IMR-90 (cell line): ENCODE data around the gene FRMD3. TPM values are rescaled to one million over a fixed set of nuclear protein-coding genes. Genes with fewer than 3 reads are reported as not detected.

Experiments
- ATAC-seq: fragments of 200-7000 bp; cut with Tn5 transposase; 2 replicates; pipeline ENCODE4 v1.9.1; 2020; ENCODE audit warnings: low read depth, mild to moderate bottlenecking, moderate library complexity
- BruUV-seq: library from RNA; stranded (reverse); fragments of 400-500 nt; replicated peaks from 2 replicates; lab custom pipeline; 2021; lab: Mats Ljungman, UMichigan
- CTCF ChIA-PET: fragments of 300-600 bp; formaldehyde crosslinking; extraction: SDS; loops from one replicate; lab custom pipeline; 2021; ENCODE audit warnings: antibody characterized with exemption; lab: Yijun Ruan, JAX
- POLR2A ChIA-PET: fragments of 300-600 bp; sonication (Branson Sonifier 250); formaldehyde crosslinking; loops from one replicate; lab custom pipeline; 2022; ENCODE audit warnings: antibody characterized with exemption; ENCODE audit not compliant: unreplicated experiment; lab: Charles Lee
- DNase-seq: peaks from one replicate; pipeline ENCODE4 v3.0.0; 2013
- H2AFZ ChIP-seq: replicated peaks from 2 replicates; pipeline ENCODE3; 2013; ENCODE audit warnings: low read length, mild to moderate bottlenecking; ENCODE audit not compliant: poor library complexity
- H2AK5ac ChIP-seq: 2 replicates; pipeline ENCODE4 v1.6.1; 2013; ENCODE audit warnings: low read depth, low read length, inconsistent platforms
- H2AK9ac ChIP-seq: replicated peaks from 2 replicates; pipeline ENCODE3; 2013; ENCODE audit warnings: mild to moderate bottlenecking, low read depth, low read length, moderate library complexity; ENCODE audit not compliant: poor library complexity
- H2BK120ac ChIP-seq: 2 replicates; pipeline ENCODE4 v1.6.1; 2013; ENCODE audit warnings: low read depth, low read length, inconsistent platforms
- H2BK15ac ChIP-seq: 3 replicates; pipeline ENCODE4 v1.6.1; 2013; ENCODE audit warnings: low read depth, low read length, inconsistent platforms
- H2BK20ac ChIP-seq: 2 replicates; pipeline ENCODE4 v1.6.1; 2013; ENCODE audit warnings: low read depth, mild to moderate bottlenecking, inconsistent platforms, low read length, moderate library complexity
- H2BK5ac ChIP-seq: 2 replicates; pipeline ENCODE4 v1.6.1; 2013; ENCODE audit warnings: mild to moderate bottlenecking, low read depth, low read length, inconsistent platforms; ENCODE audit not compliant: poor library complexity, severe bottlenecking
- H3K14ac ChIP-seq: replicated peaks from 2 replicates; pipeline ENCODE4 v1.6.1; 2013; ENCODE audit warnings: low read depth, low read length, inconsistent platforms
- H3K18ac ChIP-seq: 2 replicates; pipeline ENCODE4 v1.6.1; 2013; ENCODE audit warnings: low read depth, low read length, control low read depth
- H3K23ac ChIP-seq: 2 replicates; pipeline ENCODE4 v1.6.1; 2013; ENCODE audit warnings: low read depth, low read length, inconsistent platforms
- H3K27ac ChIP-seq: 2 replicates; pipeline ENCODE4 v1.5.1; 2013; ENCODE audit warnings: mild to moderate bottlenecking, control low read depth, low read length; ENCODE audit not compliant: insufficient read depth
- H3K27me3 ChIP-seq: 2 replicates; pipeline ENCODE4 v1.6.1; 2013; ENCODE audit warnings: low read length; ENCODE audit not compliant: control insufficient read depth, insufficient read depth
- H3K36me3 ChIP-seq: 2 replicates; pipeline ENCODE4 v1.6.1; 2013; ENCODE audit warnings: low read length, mixed read lengths; ENCODE audit not compliant: control insufficient read depth, insufficient read depth
- H3K4ac ChIP-seq: 2 replicates; pipeline ENCODE4 v1.6.1; 2013; ENCODE audit warnings: low read depth, low read length, inconsistent platforms
- H3K4me1 ChIP-seq: 2 replicates; pipeline ENCODE4 v1.6.1; 2013; ENCODE audit warnings: low read length, mixed read lengths; ENCODE audit not compliant: control insufficient read depth, insufficient read depth
- H3K4me2 ChIP-seq: 2 replicates; pipeline ENCODE4 v1.6.1; 2013; ENCODE audit warnings: low read depth, mild to moderate bottlenecking, control low read depth, low read length, moderate library complexity
- H3K4me3 ChIP-seq: 2 replicates; pipeline ENCODE4 v1.5.1; 2013; ENCODE audit warnings: low read depth, mild to moderate bottlenecking, control low read depth, low read length, moderate library complexity; ENCODE audit not compliant: insufficient read depth
- H3K56ac ChIP-seq: 2 replicates; pipeline ENCODE4 v1.6.1; 2013; ENCODE audit warnings: low read length, inconsistent platforms; ENCODE audit not compliant: insufficient read depth; ENCODE audit errors: extremely low read depth
- H3K79me1 ChIP-seq, 2 experiments: 2 replicates each; pipeline ENCODE4 v1.6.1; 2013; ENCODE audit warnings: low read length in 2 of 2, inconsistent platforms in 1 of 2, low read depth in 1 of 2
- H3K9ac ChIP-seq: 2 replicates; pipeline ENCODE4 v1.6.1; 2013; ENCODE audit warnings: low read depth, low read length, control low read depth
- H3K9me1 ChIP-seq: 2 replicates; pipeline ENCODE4 v1.6.1; 2013; ENCODE audit warnings: low read length, inconsistent platforms; ENCODE audit not compliant: insufficient read depth
- H3K9me3 ChIP-seq: 2 replicates; pipeline ENCODE4 v1.6.1; 2013; ENCODE audit warnings: low read length; ENCODE audit not compliant: control insufficient read depth, insufficient read depth
- H4K20me1 ChIP-seq: 2 replicates; pipeline ENCODE4 v1.6.1; 2013; ENCODE audit warnings: low read length, inconsistent platforms; ENCODE audit not compliant: insufficient read depth
- H4K5ac ChIP-seq: 2 replicates; pipeline ENCODE4 v1.6.1; 2013; ENCODE audit warnings: mild to moderate bottlenecking, low read depth, low read length, control low read depth
- H4K8ac ChIP-seq, 2 experiments: 2 replicates each; pipeline ENCODE4 v1.6.1; 2013; ENCODE audit warnings: low read depth in 2 of 2, low read length in 2 of 2, control low read depth in 1 of 2, inconsistent platforms in 1 of 2
- H4K91ac ChIP-seq: 2 replicates; pipeline ENCODE4 v1.6.1; 2013; ENCODE audit warnings: low read depth, low read length, inconsistent platforms; ENCODE audit not compliant: insufficient read depth
- BHLHE40 ChIP-seq: fragments of 150-350 bp; IDR thresholded peaks from 2 replicates; pipeline ENCODE4 v1.6.1; 2016; ENCODE audit warnings: mild to moderate bottlenecking, low read depth, low read length
- CEBPB ChIP-seq: IDR thresholded peaks from 2 replicates; pipeline ENCODE4 v1.6.1; 2012; ENCODE audit warnings: low read depth, low read length, improper control_type of control experiment
- FOS ChIP-seq: fragments of 150-350 bp; IDR thresholded peaks from 2 replicates; pipeline ENCODE4 v1.6.1; 2016; ENCODE audit warnings: low read depth, low read length
- MAFK ChIP-seq: IDR thresholded peaks from 2 replicates; pipeline ENCODE4 v1.6.1; 2012; ENCODE audit warnings: low read depth, low read length, improper control_type of control experiment
- MAZ ChIP-seq: IDR thresholded peaks from 2 replicates; pipeline ENCODE4 v1.6.1; 2012; ENCODE audit warnings: low read depth, mild to moderate bottlenecking, low read length, improper control_type of control experiment, moderate library complexity, borderline replicate concordance
- MXI1 ChIP-seq: IDR thresholded peaks from 2 replicates; pipeline ENCODE4 v1.6.1; 2012; ENCODE audit warnings: low read depth, mild to moderate bottlenecking, low read length, moderate library complexity, borderline replicate concordance
- WGBS, 2 experiments: methylation state at CpG; one replicate each; pipeline versions ENCODE4 v1.1.5 to v1.1.7; 2013; ENCODE audit warnings: missing lambda C conversion rate in 2 of 2; ENCODE audit not compliant: insufficient read length in 1 of 2; ENCODE audit errors: extremely low coverage in 2 of 2; 5-methylcytosine and 5-hydroxymethylcytosine counted together
- dilution Hi-C: fragments of 300-500 bp; cut with HindIII; formaldehyde crosslinking; loops from one replicate; pipeline ENCODE4 v1.14.3; 2018; ENCODE audit warnings: low sequenced_read_pairs; ENCODE audit not compliant: unreplicated experiment
- in situ Hi-C: fragments of 300-500 bp; cut with MboI; formaldehyde crosslinking; loops from 3 replicates; pipeline ENCODE4 v1.14.3; 2019; ENCODE audit warnings: low sequenced_read_pairs, inconsistent platforms, mixed read lengths
- intact Hi-C: fragments of 100-400 bp; cut with micrococcal nuclease; formaldehyde crosslinking; loops from 2 replicates; pipeline ENCODE4 v1.10.0; 2022
- polyA plus RNA-seq, 3 experiments: library from polyadenylated mRNA; depleted of rRNA; stranded (reverse); fragments of >200 nt; gene quantifications; 2 replicates each; pipeline ENCODE4 v1.2.3, GENCODE V29; 2012; ENCODE audit warnings: low replicate concordance in 1 of 3
- total RNA-seq: library from RNA; depleted of rRNA; stranded (reverse); fragments of >200 nt; gene quantifications from 2 replicates; pipeline ENCODE4 v1.2.3, GENCODE V29; 2012

FRMD3 gene
- total and polyA plus RNA-seq, 2 of the 4 experiments (the other 2 are of a cell fraction) = 0.02 to 0.18 TPM

DNA sequence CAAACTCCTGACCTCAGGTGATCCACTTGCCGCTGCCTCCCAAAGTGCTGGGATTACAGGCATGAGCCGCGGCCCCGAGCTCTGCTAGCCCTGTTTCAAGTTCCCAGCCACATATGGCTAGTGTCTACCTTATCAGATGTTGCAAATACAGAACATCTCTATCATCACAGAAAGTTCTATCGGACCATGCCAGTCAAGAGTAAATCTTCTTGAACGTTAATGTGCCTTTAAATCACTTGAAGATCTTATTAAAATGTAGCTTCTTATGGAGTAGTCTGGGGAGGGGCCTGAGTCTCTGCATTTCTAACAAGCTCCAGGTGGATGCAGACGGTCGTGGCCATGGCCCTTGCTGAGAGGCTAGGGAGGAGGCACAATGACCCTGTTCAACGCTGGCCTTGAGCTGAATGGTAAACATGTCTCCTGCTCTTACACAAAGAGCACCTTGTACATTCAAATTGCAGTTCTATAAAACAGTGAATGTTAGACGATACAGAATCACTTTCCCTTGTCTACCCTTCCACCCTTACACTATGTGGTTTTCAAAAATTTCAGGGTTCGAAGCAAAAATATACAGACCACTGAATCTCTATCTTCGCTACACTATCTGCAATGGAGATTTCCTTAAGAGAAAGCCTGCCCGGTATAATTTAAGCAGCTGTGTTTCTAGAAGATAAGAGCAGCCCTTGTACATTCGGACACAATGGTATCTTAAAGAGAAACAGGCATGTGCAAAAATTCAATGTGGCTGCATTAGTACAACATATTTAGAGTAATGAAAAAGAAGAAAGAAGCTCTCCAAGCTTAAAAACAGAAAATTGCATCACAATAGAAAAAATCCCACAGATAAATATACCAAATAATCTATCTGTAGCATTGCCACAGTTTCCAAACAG is 114.1 kb downstream of the FRMD3 start (continued):
- no peak for TF ChIP-seq MXI1

DNA sequence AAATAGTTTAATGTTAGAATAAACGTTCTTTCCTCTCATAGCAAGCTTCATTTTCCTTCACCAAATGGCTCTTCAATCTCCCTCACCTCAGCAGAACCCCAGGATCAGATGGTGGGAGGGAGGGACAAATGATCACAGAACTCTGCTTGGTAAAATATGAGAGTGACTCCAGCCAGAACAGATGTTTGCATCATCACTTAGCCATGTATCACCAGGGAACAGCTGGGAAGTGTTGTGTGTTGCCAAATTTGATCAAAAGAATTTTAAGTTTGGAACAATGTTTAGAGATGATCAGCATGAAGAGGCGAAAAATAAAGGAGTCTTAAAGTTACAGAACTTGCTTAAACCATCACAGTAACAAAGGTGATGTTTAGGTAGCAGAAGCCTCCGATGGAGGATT is 115.7 kb downstream of the FRMD3 start:
- Histone ChIP-seq H2AK5ac (no peak overlapping the region), H2BK20ac (no peak overlapping the region), H3K27me3 (no peaks in the 10 kb centered on the region), H3K9me3 (peaks cover 2% of the 10 kb centered on the region; the same call in 1 of the 2 replicates), H3K14ac (no peak overlapping the region), H2BK120ac (no peak overlapping the region), H3K4me2 (no peak overlapping the region), H3K56ac (no peak overlapping the region), H3K4ac (no peak overlapping the region), H2AK9ac (no peak overlapping the region), H3K79me1 (no peaks in the 10 kb centered on the region), H3K9me1 (no peaks in the 10 kb centered on the region), H4K8ac (no peak overlapping the region), H3K36me3 (no peaks in the 10 kb centered on the region), H3K9ac (no peak overlapping the region), H3K23ac (no peak overlapping the region), H3K27ac (no peak overlapping the region), H4K5ac (no peak overlapping the region), H3K4me3 (no peak overlapping the region), H4K20me1 (no peaks in the 10 kb centered on the region), H2BK15ac (no peak overlapping the region), H4K91ac (no peak overlapping the region), H3K18ac (no peak overlapping the region), H2BK5ac (no peak overlapping the region), H3K4me1 (no peaks in the 10 kb centered on the region), H2AFZ (no peak overlapping the region)
- intact Hi-C loops = no loop called here
- no TSS peak for BruUV-seq
- in situ Hi-C loops = no loop called here
- dilution Hi-C loops = no loop called here
- CTCF ChIA-PET = no interaction called here
- no peak for DNase-seq
- TF ChIP-seq BHLHE40 = no peak
- no peak for TF ChIP-seq MXI1
- no peak for TF ChIP-seq CEBPB
- no peak for TF ChIP-seq FOS
- no peak for TF ChIP-seq MAZ
- no peak for TF ChIP-seq MAFK
- no peak for ATAC-seq
- whole genome bisulfite sequencing, 2 experiments = no CpG with 5 or more reads among the region's 3 CpGs
- POLR2A ChIA-PET = no interaction called here
